ENCODE measurements around the gene TPRA1.

The TPRA1 gene

DNA sequence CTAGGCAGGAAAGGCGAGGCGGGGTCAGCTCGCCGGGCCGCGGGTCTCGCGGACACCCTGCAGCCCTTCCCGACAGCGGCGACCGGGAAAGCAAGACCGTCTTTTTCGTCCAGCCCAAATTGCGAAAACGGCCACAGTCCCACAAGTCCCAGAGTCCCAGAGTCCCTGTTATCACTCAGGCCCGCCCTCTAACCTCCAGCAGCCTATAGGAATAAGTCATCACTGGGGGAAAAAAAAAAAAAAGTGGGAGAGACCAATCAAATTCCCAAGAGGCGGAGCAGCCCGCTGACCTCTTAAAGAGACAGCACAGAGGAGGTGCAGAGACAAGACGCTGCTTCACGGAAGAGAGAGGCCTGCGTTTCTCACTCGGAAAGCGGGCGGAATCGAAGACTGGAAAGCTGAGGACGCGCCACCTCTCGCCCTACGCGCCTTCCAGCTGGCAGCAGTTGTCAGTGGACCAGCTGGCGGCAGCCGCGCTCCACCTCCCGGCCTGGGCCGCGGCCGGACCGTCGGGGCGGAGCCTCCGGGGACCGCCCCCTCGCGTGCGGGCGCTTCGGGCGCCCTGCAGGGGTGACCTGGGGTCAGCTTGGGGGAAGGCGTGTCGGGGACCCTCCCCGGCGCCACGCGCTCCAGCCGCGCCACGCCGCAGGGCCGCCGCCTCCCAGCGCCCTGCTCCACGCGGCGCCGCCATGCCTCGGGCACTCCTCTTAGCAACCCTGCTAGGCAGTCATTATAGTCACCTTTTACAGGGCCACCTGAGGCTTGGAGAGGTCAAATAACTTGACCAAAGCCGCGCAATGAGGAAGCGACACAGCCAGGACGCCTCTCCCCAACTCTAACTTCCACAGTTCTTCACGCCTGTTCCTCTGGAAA, at the start of gene TPRA1:
Gene TPRA1, minus strand, starts transcription at position 141 of the 873 bp plus-strand sequence. CDS start 10,587 bp downstream, outside the sequence.
- peak; percentile 77 for FAIRE-seq

DNA sequence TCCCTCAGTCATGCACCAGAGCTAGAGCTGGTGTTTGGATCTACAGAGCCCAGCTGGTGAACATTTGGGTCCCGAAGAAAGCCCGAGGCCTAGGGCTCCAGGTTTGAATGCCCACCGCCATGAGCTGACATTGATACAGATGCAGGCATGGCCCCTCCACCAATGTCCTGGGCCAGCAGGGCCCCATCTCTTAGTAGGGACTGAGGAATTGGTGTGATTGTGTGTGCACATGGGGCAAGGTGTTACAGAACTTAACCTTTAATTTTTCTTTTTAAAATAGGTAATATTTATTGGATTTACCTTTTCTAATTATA, 49.5 kb upstream of the TPRA1 start:
- no peak for FAIRE-seq

DNA sequence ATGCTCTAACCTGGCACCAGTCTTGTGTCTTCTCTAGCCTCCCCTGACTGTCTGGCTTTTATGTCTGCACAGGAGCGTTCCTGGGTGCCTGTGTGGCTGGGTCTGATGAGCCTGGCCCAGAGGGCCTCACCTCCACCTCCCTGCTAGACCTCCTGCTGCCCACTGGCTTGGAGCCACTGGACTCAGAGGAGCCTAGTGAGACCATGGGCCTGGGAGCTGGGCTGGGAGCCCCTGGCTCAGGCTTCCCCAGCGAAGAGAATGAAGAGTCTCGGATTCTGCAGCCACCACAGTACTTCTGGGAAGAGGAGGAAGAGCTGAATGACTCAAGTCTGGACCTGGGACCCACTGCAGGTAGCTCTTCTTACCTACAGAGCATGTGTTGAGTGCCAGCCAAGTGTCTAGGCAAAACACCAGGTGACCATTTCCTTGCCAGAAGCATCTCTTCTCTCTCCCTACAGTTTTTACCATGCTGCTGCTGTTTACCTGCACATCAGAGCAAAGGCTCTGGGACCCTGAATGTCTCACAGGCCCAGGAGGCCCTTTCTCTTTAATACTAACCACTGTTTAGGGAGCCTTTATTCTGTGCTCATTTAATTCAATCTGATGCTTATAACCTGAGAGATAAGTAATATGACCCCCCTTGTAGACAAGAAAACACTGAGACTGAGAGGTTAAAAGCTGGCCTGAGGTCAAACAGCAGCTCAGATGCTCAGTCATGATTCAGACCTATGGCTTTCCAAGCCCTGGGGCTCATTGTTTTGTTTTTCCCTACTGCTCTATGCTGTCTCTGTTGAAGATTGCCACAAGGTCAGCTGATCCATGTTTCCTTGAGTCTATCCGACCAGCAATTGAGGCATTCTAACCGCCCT, 48.9 kb upstream of the TPRA1 start:
- no peak for FAIRE-seq

GRCh38 chr3:127637971-127638370, 47.4 kb upstream of the TPRA1 start:
- no peak for FAIRE-seq

- no peak for FAIRE-seq
Observed at GRCh38 chr3:127637546-127637945, 47.0 kb upstream of the TPRA1 start.

- no peak for FAIRE-seq
Observed at GRCh38 chr3:127634653-127635052, 44.1 kb upstream of the TPRA1 start.

- no peak for FAIRE-seq
Observed at GRCh38 chr3:127632035-127632820, 41.7 kb upstream of the TPRA1 start.

GRCh38 chr3:127630811-127631714, 40.5 kb upstream of the TPRA1 start:
- FAIRE-seq = no peak

GRCh38 chr3:127629467-127630403, 39.2 kb upstream of the TPRA1 start:
- FAIRE-seq = no peak

DNA sequence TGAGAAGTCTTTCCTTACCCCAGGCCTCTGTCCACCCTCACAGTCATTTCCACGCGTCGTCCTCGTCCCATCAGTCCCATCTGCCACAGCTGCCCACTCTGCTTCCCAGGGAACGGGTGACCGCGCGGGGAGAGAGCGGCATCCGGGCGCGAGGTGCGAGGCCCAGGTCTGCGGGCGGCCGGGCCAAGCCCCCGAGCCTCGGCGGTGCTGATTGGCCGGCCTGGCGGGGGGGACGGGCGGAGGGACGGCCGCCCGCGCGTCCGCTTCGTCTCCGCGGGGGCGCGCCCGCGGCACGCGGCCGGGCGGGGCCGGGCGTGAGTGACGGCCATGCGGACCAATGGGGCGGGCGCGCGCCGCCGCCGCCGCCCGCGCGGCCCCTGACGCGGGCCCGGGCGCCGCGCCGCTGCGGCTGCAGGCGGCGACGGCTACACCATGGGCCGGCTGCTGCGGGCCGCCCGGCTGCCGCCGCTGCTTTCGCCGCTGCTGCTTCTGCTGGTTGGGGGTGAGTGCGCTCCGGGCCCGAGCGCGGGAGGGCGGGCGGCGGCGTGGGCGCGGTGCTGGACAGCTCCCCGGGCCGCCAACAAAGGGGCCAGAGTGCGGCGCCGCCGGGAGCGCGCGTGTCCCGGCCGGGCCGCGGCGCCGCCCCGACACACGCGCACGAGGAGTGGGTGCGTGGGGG, 38.4 kb upstream of the TPRA1 start, which contains the start of gene PODXL2:
Gene PODXL2, plus strand, starts transcription at position 398 of the 679 bp plus-strand sequence. Its CDS starts 35 bp downstream, at position 433.
- no peak for FAIRE-seq

- FAIRE-seq = no peak
Observed at GRCh38 chr3:127628426-127628787, 37.9 kb upstream of the TPRA1 start.

GRCh38 chr3:127625821-127626220, 35.3 kb upstream of the TPRA1 start:
- FAIRE-seq = no peak

DNA sequence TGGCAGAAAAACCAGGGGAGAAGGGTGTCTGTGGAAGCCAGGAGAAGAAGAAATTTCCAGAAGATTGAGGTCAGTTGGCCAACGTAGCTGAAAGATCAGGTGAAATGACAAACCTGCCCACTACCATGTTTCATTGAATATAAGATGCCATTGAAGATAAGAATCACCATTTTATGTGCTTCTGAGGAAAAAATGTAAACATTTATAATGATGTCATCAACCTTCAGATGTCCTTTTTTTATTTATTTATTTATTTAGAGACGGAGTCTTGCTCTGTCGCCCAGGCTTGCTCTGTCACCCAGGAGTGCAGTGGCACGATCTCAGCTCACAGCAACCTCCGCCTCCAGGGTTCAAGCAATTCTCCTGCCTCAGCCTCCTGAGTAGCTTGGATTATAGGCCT, 33.5 kb upstream of the TPRA1 start:
- no peak for FAIRE-seq

GRCh38 chr3:127622772-127623576, 32.4 kb upstream of the TPRA1 start:
- FAIRE-seq = no peak

GRCh38 chr3:127622031-127622430, 31.5 kb upstream of the TPRA1 start:
- no peak for FAIRE-seq

GRCh38 chr3:127620637-127621375, 30.3 kb upstream of the TPRA1 start:
- no peak for FAIRE-seq

- no peak for FAIRE-seq
Observed at GRCh38 chr3:127618891-127619290, 28.4 kb upstream of the TPRA1 start.

DNA sequence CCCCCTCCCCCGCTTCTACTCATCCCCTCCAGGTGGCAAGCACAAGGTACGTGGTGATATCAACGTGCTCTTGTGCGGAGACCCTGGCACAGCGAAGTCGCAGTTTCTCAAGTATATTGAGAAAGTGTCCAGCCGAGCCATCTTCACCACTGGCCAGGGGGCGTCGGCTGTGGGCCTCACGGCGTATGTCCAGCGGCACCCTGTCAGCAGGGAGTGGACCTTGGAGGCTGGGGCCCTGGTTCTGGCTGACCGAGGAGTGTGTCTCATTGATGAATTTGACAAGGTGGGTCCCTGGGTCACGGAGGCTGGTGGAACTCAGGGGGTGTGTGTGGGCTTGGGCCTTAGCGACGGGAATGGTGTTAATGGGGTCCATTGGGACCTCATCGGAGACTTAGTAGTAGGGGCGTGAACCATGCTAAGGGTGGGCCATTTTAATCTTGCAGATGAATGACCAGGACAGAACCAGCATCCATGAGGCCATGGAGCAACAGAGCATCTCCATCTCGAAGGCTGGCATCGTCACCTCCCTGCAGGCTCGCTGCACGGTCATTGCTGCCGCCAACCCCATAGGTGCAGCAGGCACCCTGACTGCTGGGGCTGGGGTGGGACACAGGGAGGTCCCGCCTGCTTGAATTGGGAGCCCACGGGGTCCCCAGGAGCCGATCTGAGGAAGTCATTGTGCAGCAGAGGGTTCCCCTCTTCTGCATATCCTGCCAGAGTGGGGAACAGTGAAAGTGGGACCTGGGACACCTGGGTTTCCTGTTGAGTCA, 26.5 kb upstream of the TPRA1 start:
- FAIRE-seq = no peak
